HCT116 (cell line): ENCODE measurements around the gene PTDSS2. TPM values are rescaled to one million over a fixed set of nuclear protein-coding genes. Genes with fewer than 3 reads are reported as not detected.

Experiments
- ATAC-seq: fragments of 200-7000 bp; cut with Tn5 transposase; 2 replicates; pipeline ENCODE4 v1.9.1; 2020; ENCODE audit warnings: mild to moderate bottlenecking, moderate library complexity
- BruUV-seq: library from RNA; stranded (reverse); fragments of 400-500 nt; replicated peaks from 2 replicates; lab custom pipeline; 2021; lab: Mats Ljungman, UMichigan
- CTCF ChIA-PET: fragments of 300-600 bp; sonication (Branson Sonifier 250); formaldehyde crosslinking; loops from one replicate; lab custom pipeline; 2021; ENCODE audit warnings: antibody characterized with exemption; lab: Charles Lee
- POLR2A ChIA-PET: fragments of 300-600, 350-600 bp; sonication (Branson Sonifier 250); formaldehyde crosslinking; loops from one replicate; lab custom pipeline; 2021; ENCODE audit warnings: antibody characterized with exemption; lab: Charles Lee
- RAD21 ChIA-PET, 2 experiments: fragments of 300-600 bp; sonication (Branson Sonifier 250); formaldehyde crosslinking; loops; one replicate each; lab custom pipeline; 2023; ENCODE audit warnings: low total read pairs in 2 of 2; ENCODE audit not compliant: uncharacterized antibody in 2 of 2, unreplicated experiment in 2 of 2, low non-redundant PET in 1 of 2; lab: Charles Lee
- DNase-seq: peaks from one replicate; pipeline ENCODE4 v3.0.0-alpha.2; 2010; ENCODE audit warnings: low read depth, low spot score
- H2AFZ ChIP-seq: fragments of 200-600 bp; shearing (Covaris generic), sonication (generic); 2 replicates; pipeline ENCODE4 v1.6.1; 2017; ENCODE audit warnings: low read depth, mixed run types, mixed read lengths, antibody characterized with exemption, low read length; ENCODE audit not compliant: poor library complexity, severe bottlenecking
- H3K27ac ChIP-seq: 2 replicates; pipeline ENCODE4 v1.5.1; 2012; ENCODE audit warnings: low read depth, low read length
- H3K27me3 ChIP-seq: fragments of 200-600 bp; sonication (generic); 2 replicates; pipeline ENCODE4 v1.6.1; 2016; ENCODE audit warnings: mixed run types, low read length, mixed read lengths; ENCODE audit not compliant: insufficient read depth
- H3K36me3 ChIP-seq, 2 experiments: fragments of 200-500 bp in 1 of 2; fragments of 200-600 bp in 1 of 2; sonication (Bioruptor generic) in 1 of 2; sonication (generic) in 1 of 2; 2 replicates each; pipeline versions ENCODE4 v1.5.1 to v1.6.1; 2014 to 2016; ENCODE audit warnings: low read length in 2 of 2, inconsistent platforms in 1 of 2, mixed read lengths in 1 of 2, mixed run types in 1 of 2; ENCODE audit not compliant: insufficient read depth in 2 of 2, control insufficient read depth in 1 of 2
- H3K4me1 ChIP-seq, 2 experiments: fragments of 200-600 bp in 1 of 2; sonication (generic) in 1 of 2; 2 replicates each; pipeline versions ENCODE4 v1.5.1 to v1.6.1; 2012 to 2017; ENCODE audit warnings: low read length in 2 of 2, inconsistent platforms in 1 of 2, mild to moderate bottlenecking in 1 of 2, mixed read lengths in 1 of 2, mixed run types in 1 of 2, moderate library complexity in 1 of 2; ENCODE audit not compliant: insufficient read depth in 2 of 2, control insufficient read depth in 1 of 2
- H3K4me2 ChIP-seq: fragments of 200-600 bp; sonication (generic); 2 replicates; pipeline ENCODE4 v1.6.1; 2017; ENCODE audit warnings: mixed run types, low read length, mixed read lengths
- H3K4me3 ChIP-seq, 2 experiments: fragments of 200-600 bp in 1 of 2; sonication (generic) in 1 of 2; replicated peaks in 1 of 2; 2 replicates each; pipeline ENCODE4 v1.5.1; 2011 to 2016; ENCODE audit warnings: low read length in 2 of 2, control low read depth in 1 of 2, low read depth in 1 of 2, mild to moderate bottlenecking in 1 of 2, mixed read lengths in 1 of 2, mixed run types in 1 of 2
- H3K79me2 ChIP-seq: fragments of 200-600 bp; sonication (generic); 2 replicates; pipeline ENCODE4 v1.6.1; 2017; ENCODE audit warnings: mild to moderate bottlenecking, mixed run types, low read length, moderate library complexity, mixed read lengths; ENCODE audit not compliant: insufficient read depth
- H3K9ac ChIP-seq: fragments of 200-600 bp; sonication (generic); 2 replicates; pipeline ENCODE4 v1.6.1; 2016; ENCODE audit warnings: low read length, mixed read lengths
- H3K9me2 ChIP-seq: fragments of 200-600 bp; sonication (generic), shearing (Covaris generic); 2 replicates; pipeline ENCODE4 v1.6.1; 2017; ENCODE audit warnings: mixed run types, mild to moderate bottlenecking, moderate library complexity; ENCODE audit not compliant: insufficient read depth
- H3K9me3 ChIP-seq, 2 experiments: fragments of 200-500 bp in 1 of 2; fragments of 200-600 bp in 1 of 2; sonication (Bioruptor generic) in 1 of 2; sonication (generic) in 1 of 2; 2 replicates each; pipeline ENCODE4 v1.6.1; 2014 to 2017; ENCODE audit warnings: low read length in 2 of 2, mixed read lengths in 2 of 2, inconsistent platforms in 1 of 2, low read depth in 1 of 2, mild to moderate bottlenecking in 1 of 2, mixed run types in 1 of 2, moderate library complexity in 1 of 2; ENCODE audit not compliant: control insufficient read depth in 1 of 2, insufficient read depth in 1 of 2
- H4K20me1 ChIP-seq: fragments of 200-600 bp; sonication (generic), shearing (Covaris generic); 2 replicates; pipeline ENCODE4 v1.6.1; 2017; ENCODE audit warnings: mixed run types, mild to moderate bottlenecking, moderate library complexity; ENCODE audit not compliant: insufficient read depth
- POLR2AphosphoS5 ChIP-seq: IDR thresholded peaks from 2 replicates; pipeline ENCODE4 v1.6.1; 2011; ENCODE audit warnings: mild to moderate bottlenecking, low read depth, low read length, moderate library complexity
- SIN3A ChIP-seq: IDR thresholded peaks from 2 replicates; pipeline ENCODE4 v1.6.1; 2012; ENCODE audit warnings: low read depth
- intact Hi-C: fragments of 100-400 bp; cut with micrococcal nuclease; formaldehyde crosslinking; loops from 2 replicates; pipeline ENCODE4 v1.10.0; 2022
- total RNA-seq: library from RNA; stranded (reverse); gene quantifications from one replicate; pipeline ENCODE4 v1.2.1, GENCODE V29; 2021; ENCODE audit not compliant: unreplicated experiment
- TF ChIP-seq, protein P1 (sequence below), 3 experiments: fragments of 200-600 bp in 1 of 3; sonication (generic) in 1 of 3; IDR thresholded peaks in 2 of 3; conservative IDR thresholded peaks in 1 of 3; 2 replicates each; pipeline ENCODE4 v1.5.1; 2012 to 2017; ENCODE audit warnings: low read depth in 2 of 3, low read length in 2 of 3, antibody characterized with exemption in 1 of 3, borderline replicate concordance in 1 of 3, control low read depth in 1 of 3, mild to moderate bottlenecking in 1 of 3, mixed read lengths in 1 of 3, mixed run types in 1 of 3, moderate library complexity in 1 of 3; ENCODE audit not compliant: insufficient read depth in 1 of 3
- TF ChIP-seq, protein P2 (sequence below): IDR thresholded peaks from 2 replicates; pipeline ENCODE4 v1.6.1; 2011; ENCODE audit warnings: mild to moderate bottlenecking, low read length, moderate library complexity; ENCODE audit not compliant: insufficient replicate concordance; ENCODE audit errors: extremely low read depth

PTDSS2 gene
- total RNA-seq, 1 experiment from 2014 or later = 40.1 TPM

DNA sequence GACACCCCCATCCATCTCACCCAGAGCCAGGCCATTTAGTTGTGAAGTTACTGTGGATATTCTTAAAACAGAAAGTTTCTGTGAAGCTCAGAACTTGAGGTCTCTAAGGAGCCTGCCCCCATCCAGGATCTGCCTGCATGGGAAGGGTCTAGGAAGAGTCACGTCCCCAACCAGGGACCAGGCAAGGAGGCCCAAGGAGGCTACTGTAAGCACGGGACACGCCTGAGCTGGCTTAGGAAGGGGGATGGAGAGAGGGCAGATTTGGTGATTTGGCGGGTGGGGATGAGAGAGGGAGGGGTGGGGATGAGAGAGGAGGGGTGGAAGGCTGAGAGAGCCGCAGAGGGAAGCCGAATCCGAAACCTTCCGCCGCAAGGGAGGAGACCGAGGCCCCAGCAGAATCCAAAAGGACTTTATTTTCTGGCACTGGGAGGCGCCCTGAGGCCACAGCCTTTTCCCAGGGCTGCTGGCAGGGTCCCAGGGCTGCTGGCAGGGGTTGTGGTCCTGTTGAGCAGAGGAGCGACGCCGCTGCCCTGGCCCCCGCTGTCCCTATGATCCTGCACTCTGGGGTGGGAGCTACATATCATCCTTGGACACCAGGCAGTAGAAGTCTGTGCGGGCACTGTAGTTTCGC is 44.6 kb upstream of the PTDSS2 start:
- DNase-seq = no peak
- Histone ChIP-seq H3K9ac (no peak overlapping the region), H2AFZ (no peak overlapping the region), H3K79me2 (no peaks in the 10 kb centered on the region), H3K27ac (peak overlapping the region; percentile 88), H3K4me3 (no peak overlapping the region), H3K9me2 (no peaks in the 10 kb centered on the region), H3K4me1 (peaks cover 14 to 42% of the 10 kb centered on the region in 2 experiments), H4K20me1 (no peaks in the 10 kb centered on the region), H3K4me2 (peak overlapping the region; percentile 85), H3K9me3 (no peaks in the 10 kb centered on the region), H3K36me3 (peaks cover 2 to 14% of the 10 kb centered on the region in 2 experiments; a peak in 2 of 4 replicates), H3K27me3 (no peaks in the 10 kb centered on the region)
- RAD21 ChIA-PET = no interaction called here
- CTCF ChIA-PET = interaction anchor here (2.7 kb wide), 1 partner anchor 43 kb away, joined by 31 read pairs; the partner anchor contains the start of gene PTDSS2
- POLR2A ChIA-PET = interaction anchor here (1.3 kb wide), 1 partner anchor 12 kb away, joined by 3 read pairs; no protein-coding TSS in a partner anchor
- no TSS peak for BruUV-seq
- TF ChIP-seq POLR2AphosphoS5 (no peak; the same call in 1 of the 2 replicates), SIN3A (no peak)
- TF ChIP-seq, protein P1, sequence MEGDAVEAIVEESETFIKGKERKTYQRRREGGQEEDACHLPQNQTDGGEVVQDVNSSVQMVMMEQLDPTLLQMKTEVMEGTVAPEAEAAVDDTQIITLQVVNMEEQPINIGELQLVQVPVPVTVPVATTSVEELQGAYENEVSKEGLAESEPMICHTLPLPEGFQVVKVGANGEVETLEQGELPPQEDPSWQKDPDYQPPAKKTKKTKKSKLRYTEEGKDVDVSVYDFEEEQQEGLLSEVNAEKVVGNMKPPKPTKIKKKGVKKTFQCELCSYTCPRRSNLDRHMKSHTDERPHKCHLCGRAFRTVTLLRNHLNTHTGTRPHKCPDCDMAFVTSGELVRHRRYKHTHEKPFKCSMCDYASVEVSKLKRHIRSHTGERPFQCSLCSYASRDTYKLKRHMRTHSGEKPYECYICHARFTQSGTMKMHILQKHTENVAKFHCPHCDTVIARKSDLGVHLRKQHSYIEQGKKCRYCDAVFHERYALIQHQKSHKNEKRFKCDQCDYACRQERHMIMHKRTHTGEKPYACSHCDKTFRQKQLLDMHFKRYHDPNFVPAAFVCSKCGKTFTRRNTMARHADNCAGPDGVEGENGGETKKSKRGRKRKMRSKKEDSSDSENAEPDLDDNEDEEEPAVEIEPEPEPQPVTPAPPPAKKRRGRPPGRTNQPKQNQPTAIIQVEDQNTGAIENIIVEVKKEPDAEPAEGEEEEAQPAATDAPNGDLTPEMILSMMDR (IDR thresholded peaks at IDR 0.05 in 2 of 3, conservative IDR thresholded peaks at IDR 0.05 in 1 of 3; ENCODE audit: borderline replicate concordance in 1 of 3, insufficient read depth in 1 of 3, low read depth in 2 of 3, low read length in 2 of 3) = 0 out of 6 replicates have a peak, but pooled peaks of 1 of the 3 experiments have one; percentile 10
- TF ChIP-seq, protein P2, sequence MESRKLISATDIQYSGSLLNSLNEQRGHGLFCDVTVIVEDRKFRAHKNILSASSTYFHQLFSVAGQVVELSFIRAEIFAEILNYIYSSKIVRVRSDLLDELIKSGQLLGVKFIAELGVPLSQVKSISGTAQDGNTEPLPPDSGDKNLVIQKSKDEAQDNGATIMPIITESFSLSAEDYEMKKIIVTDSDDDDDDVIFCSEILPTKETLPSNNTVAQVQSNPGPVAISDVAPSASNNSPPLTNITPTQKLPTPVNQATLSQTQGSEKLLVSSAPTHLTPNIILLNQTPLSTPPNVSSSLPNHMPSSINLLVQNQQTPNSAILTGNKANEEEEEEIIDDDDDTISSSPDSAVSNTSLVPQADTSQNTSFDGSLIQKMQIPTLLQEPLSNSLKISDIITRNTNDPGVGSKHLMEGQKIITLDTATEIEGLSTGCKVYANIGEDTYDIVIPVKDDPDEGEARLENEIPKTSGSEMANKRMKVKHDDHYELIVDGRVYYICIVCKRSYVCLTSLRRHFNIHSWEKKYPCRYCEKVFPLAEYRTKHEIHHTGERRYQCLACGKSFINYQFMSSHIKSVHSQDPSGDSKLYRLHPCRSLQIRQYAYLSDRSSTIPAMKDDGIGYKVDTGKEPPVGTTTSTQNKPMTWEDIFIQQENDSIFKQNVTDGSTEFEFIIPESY = no peak
- intact Hi-C loops = loop anchor here (5.0 kb wide), 1 partner anchor 42 kb away; no protein-coding TSS in a partner anchor
- no peak for ATAC-seq
